ENCODE results near the gene NANP.
A peak's percentile ranks its signal among the peaks of the same experiment; 100 is the strongest.

Gene NANP

GRCh38 chr20:25574411-25574810 is 49.4 kb downstream of the NANP start:
- no peak overlapping the region for H3K4me2 ChIP-seq (ENCODE audit: low read depth, low read length, poor library complexity, severe bottlenecking)
- H3K36me3 ChIP-seq (ENCODE audit: insufficient read depth, low read length) = no peaks in the 10 kb centered on the region
- peaks cover 89% of the 10 kb centered on the region for H3K79me2 ChIP-seq (ENCODE audit: insufficient read depth, low read length)
- H2AFZ ChIP-seq (ENCODE audit: low read length) = no peak overlapping the region
- H3K9ac ChIP-seq (ENCODE audit: low read depth, low read length, poor library complexity, severe bottlenecking) = no peak overlapping the region
- peaks cover 37% of the 10 kb centered on the region for H4K20me1 ChIP-seq (ENCODE audit: insufficient read depth, low read length, poor library complexity, severe bottlenecking)
- H3F3A ChIP-seq (ENCODE audit: low read depth) = no peaks in the 10 kb centered on the region
- H3K27me3 ChIP-seq (ENCODE audit: insufficient read depth, low read length, poor library complexity, severe bottlenecking) = no peaks in the 10 kb centered on the region
- H3K4me1 ChIP-seq (ENCODE audit: insufficient read depth, low read length, poor library complexity, severe bottlenecking) = peaks cover 12% of the 10 kb centered on the region
- no peaks in the 10 kb centered on the region for H3K9me3 ChIP-seq (ENCODE audit: insufficient read depth, low read depth, low read length)
- no peak overlapping the region for H3K4me3 ChIP-seq (ENCODE audit: low read length, poor library complexity, severe bottlenecking)
- H3K9me2 ChIP-seq (replicated peaks; ENCODE audit: low read depth, low read length) = no peaks in the 10 kb centered on the region
- TF ChIP-seq, protein P1, sequence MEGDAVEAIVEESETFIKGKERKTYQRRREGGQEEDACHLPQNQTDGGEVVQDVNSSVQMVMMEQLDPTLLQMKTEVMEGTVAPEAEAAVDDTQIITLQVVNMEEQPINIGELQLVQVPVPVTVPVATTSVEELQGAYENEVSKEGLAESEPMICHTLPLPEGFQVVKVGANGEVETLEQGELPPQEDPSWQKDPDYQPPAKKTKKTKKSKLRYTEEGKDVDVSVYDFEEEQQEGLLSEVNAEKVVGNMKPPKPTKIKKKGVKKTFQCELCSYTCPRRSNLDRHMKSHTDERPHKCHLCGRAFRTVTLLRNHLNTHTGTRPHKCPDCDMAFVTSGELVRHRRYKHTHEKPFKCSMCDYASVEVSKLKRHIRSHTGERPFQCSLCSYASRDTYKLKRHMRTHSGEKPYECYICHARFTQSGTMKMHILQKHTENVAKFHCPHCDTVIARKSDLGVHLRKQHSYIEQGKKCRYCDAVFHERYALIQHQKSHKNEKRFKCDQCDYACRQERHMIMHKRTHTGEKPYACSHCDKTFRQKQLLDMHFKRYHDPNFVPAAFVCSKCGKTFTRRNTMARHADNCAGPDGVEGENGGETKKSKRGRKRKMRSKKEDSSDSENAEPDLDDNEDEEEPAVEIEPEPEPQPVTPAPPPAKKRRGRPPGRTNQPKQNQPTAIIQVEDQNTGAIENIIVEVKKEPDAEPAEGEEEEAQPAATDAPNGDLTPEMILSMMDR (conservative IDR thresholded peaks at IDR 0.05; ENCODE audit: low read length) = 0 out of 2 replicates have a peak, but pooled peaks have one; percentile 14
- no peak for TF ChIP-seq EZH2phosphoT487 (IDR thresholded peaks at IDR 0.05; ENCODE audit: borderline replicate concordance)

DNA sequence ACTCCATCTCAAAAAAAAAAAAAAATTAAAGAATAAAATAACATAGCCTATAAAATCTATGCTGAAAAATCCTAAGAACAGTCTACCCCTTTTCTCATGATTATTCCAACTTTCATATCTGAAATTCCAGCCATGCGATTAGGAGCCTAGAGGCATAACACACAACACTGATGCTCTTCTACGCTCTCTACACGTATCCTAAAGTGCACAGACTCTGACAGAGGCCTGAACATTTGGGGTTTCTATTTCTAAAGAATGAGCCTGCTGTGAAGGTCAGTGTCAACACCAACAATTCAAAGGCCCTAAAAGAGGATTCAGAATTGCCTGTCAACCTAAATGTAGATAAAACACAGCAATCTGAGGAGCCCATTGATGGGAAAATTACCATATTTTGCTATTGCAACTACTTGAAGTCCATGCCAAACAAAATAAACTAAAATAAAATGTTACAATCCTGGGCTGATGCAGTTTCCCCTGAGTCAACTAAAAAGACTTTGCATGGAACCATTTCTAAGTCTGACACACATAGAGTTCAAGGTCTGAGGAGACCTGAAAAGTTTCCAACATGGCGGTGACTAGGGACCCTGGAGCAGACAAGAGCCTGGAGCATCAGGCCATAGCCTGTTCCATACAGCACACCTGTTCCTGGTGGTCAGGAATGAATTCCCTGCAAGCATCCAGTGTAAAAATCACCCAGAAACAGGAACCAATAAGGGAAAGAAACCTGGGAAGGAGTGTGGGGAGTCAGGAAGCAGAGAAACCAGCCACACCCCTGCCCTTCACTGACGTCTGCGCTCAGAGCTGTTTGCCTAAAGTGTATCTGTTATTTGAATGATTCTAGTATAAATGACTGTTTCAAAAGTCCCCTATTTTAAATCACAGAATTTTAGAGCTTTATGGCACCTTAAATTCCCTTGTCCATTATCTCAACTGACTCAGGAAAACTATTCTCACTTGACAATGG is 50.2 kb downstream of the NANP start:
- Histone ChIP-seq H3K79me2 (ENCODE audit: insufficient read depth, low read length) (peaks cover 85% of the 10 kb centered on the region), H3K4me3 (ENCODE audit: low read length, poor library complexity, severe bottlenecking) (no peak overlapping the region), H3K9me2 (replicated peaks; ENCODE audit: low read depth, low read length) (no peaks in the 10 kb centered on the region), H3K9ac (ENCODE audit: low read depth, low read length, poor library complexity, severe bottlenecking) (no peak overlapping the region), H2AFZ (ENCODE audit: low read length) (no peak overlapping the region), H3K27me3 (ENCODE audit: insufficient read depth, low read length, poor library complexity, severe bottlenecking) (no peaks in the 10 kb centered on the region), H3K36me3 (ENCODE audit: insufficient read depth, low read length) (no peaks in the 10 kb centered on the region), H4K20me1 (ENCODE audit: insufficient read depth, low read length, poor library complexity, severe bottlenecking) (peaks cover 32% of the 10 kb centered on the region), H3K4me1 (ENCODE audit: insufficient read depth, low read length, poor library complexity, severe bottlenecking) (peaks cover 12% of the 10 kb centered on the region), H3K4me2 (ENCODE audit: low read depth, low read length, poor library complexity, severe bottlenecking) (no peak overlapping the region), H3K9me3 (ENCODE audit: insufficient read depth, low read depth, low read length) (no peaks in the 10 kb centered on the region), H3F3A (ENCODE audit: low read depth) (no peaks in the 10 kb centered on the region)
- TF ChIP-seq, protein P1 (conservative IDR thresholded peaks at IDR 0.05; ENCODE audit: low read length) = no peak
- no peak for TF ChIP-seq EZH2phosphoT487 (IDR thresholded peaks at IDR 0.05; ENCODE audit: borderline replicate concordance)

GRCh38 chr20:25571817-25572216 is 52.0 kb downstream of the NANP start:
- H3K27me3 ChIP-seq (ENCODE audit: insufficient read depth, low read length, poor library complexity, severe bottlenecking) = no peaks in the 10 kb centered on the region
- H3K4me2 ChIP-seq (ENCODE audit: low read depth, low read length, poor library complexity, severe bottlenecking) = no peak overlapping the region
- TF ChIP-seq, protein P1 (conservative IDR thresholded peaks at IDR 0.05; ENCODE audit: low read length) = no peak
- no peak for TF ChIP-seq EZH2phosphoT487 (IDR thresholded peaks at IDR 0.05; ENCODE audit: borderline replicate concordance)
- no peaks in the 10 kb centered on the region for H3K9me2 ChIP-seq (replicated peaks; ENCODE audit: low read depth, low read length)
- peaks cover 28% of the 10 kb centered on the region for H4K20me1 ChIP-seq (ENCODE audit: insufficient read depth, low read length, poor library complexity, severe bottlenecking)
- peaks cover 12% of the 10 kb centered on the region for H3K4me1 ChIP-seq (ENCODE audit: insufficient read depth, low read length, poor library complexity, severe bottlenecking)
- H2AFZ ChIP-seq (ENCODE audit: low read length) = no peak overlapping the region
- no peak overlapping the region for H3K4me3 ChIP-seq (ENCODE audit: low read length, poor library complexity, severe bottlenecking)
- no peaks in the 10 kb centered on the region for H3K36me3 ChIP-seq (ENCODE audit: insufficient read depth, low read length)
- no peaks in the 10 kb centered on the region for H3K9me3 ChIP-seq (ENCODE audit: insufficient read depth, low read depth, low read length)
- no peaks in the 10 kb centered on the region for H3F3A ChIP-seq (ENCODE audit: low read depth)
- peaks cover 78% of the 10 kb centered on the region for H3K79me2 ChIP-seq (ENCODE audit: insufficient read depth, low read length)
- H3K9ac ChIP-seq (ENCODE audit: low read depth, low read length, poor library complexity, severe bottlenecking) = no peak overlapping the region

Measured in Loucy (cell line).